DMS53 treated with DMSO at 0.1 percent for 48 hours (cell line): ENCODE measurements around the gene C2orf92.
"Not testable (repeated sequence)": the region's sequence is repeated elsewhere in the genome, so short reads cannot be mapped to it uniquely, and the experiment has no call there.

Experiments used
- DNase-seq: peaks from one replicate; lab custom pipeline; 2025; ENCODE audit not compliant: unreplicated experiment; lab: John Stamatoyannopoulos, UW

The C2orf92 gene

DNA sequence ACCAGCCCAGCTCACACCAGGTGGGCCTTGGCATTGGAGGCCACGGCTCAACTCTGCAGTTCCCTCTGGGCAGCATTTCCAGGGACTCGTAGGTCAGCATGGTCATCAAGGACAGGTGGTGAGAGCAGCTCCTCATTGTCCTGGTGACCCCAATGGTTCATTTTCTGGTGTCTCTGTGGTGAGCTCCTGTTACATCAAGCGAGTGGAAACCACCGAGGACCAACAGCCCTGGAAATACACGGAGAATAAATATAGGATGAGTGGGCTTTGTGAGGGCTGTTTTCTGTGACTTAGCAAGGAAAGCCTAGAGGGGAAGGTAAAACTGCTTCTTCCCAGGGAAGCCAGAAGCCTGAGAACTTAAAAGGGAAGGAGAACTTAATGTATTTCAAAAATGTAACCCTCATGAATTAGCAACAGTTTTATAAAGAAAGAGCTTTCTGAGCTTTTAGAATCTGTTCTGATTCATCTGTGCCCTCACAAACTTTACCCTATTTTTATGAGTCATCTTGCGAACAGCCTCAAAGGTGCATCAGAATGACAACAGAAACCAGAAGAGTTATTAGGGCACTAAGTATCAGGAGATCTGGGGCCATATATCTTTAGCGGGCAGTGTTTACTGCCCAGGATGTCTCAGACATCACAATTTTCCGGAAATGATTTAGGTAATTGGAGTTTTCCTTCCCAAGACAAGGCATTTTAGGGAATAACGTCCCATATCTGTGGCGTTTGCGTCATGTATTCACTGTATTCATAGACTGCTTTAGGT is 18.7 kb downstream of the C2orf92 start:
- no peak for DNase-seq

DNA sequence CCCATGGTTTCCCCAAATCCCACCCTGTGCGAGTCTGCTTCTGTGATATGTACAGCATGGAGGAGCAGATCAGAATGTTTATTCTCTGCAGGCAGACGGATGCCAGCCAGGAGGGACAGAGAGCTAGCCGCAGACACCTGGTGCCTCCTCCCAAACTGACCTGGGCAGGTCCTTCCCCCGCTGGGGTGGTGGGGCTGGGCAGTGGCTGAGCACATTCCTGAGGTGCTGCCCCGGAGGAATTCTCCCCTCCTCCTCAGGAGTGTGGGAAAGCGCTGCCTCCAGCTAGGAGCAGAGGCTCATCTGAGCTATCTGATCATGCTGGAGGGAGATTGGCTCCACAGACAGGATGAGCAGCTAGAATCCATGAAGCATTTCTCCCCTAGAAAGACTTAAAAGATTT is 21.7 kb downstream of the C2orf92 start:
- DNase-seq: no peak

DNA sequence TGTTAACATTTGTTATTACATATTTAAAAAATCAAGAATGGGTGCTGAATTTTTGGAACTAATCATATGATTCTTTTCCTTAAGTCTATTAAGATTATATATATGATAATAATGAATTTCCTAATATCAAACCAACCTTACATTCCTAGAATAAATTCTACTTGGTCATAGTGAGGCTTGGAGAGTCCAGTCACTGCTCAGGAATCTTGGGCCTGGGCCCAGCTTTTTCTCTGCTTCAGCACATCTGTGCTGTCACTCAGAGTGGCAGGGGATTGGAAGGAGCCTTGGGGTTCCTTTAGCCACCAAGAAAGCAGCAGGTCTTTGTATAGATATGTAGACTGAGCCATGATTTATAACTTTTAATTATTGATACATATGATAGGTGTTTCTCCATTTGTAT is 24.0 kb downstream of the C2orf92 start:
- DNase-seq: no peak

DNA sequence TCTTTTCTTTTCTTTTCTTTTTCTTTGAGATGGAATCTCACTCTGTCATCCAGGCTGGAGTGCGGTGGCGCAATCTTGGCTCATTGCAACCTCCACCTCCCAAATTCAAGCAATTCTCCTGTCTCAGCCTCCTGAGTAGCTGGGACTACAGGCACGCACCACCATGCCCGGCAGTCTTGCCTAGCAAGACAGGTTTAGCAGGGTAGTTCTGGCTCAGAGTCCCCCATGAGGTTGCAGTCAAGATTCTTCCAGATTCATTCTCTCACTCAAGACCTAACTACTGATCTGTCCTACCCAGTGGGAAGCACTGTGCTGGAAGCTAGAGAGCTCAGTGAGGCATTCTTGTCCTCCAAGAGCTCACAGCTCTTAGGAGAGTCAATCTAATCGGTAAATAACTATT is 26.2 kb downstream of the C2orf92 start:
- DNase-seq: no peak

DNA sequence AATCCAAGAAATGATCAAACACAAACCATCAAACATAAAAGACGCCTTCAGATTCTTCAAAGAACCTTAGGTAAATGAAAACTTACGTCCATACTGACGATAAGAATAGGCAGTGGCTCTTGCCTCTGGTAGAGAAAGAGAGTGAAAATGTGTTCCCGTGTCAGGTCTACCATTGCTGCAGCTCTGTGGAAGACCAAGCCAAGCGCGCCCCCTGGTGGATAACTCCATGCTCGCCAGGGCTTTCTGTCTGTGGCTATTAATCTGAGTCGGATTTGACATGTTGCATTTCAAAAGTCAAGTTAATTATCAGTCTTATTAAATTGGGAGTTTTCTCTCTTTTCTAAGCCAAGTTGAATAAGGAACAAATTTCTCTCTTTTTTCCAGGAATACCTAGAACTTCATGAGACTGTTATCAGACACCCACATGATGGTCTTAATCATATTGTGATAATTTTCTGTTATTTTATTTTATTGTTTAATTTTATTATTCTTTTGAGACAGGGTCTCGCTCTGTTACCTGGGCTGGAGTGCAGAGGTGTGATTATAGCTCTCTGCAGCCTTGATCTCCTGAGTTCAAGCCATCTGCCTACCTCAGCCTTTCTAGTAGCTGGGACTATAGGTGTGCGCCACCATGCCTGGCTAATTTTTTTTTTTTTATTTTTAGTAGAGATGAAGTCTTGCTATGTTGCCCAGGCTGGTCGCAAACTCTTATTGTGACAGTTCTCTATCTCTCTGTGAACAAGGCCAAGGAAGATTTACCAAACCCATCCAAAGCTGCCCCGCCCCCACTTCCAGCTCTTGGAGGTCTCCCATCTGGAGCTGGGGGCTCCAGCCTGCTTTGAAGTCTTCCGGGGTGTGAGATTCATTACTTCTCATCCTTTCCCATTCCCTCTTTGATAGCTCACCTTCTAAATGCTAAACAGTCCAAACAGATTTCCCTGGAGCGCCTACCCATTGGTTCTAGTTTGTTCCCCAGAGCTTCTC is 28.0 kb downstream of the C2orf92 start:
- DNase-seq: peak; percentile 94

DNA sequence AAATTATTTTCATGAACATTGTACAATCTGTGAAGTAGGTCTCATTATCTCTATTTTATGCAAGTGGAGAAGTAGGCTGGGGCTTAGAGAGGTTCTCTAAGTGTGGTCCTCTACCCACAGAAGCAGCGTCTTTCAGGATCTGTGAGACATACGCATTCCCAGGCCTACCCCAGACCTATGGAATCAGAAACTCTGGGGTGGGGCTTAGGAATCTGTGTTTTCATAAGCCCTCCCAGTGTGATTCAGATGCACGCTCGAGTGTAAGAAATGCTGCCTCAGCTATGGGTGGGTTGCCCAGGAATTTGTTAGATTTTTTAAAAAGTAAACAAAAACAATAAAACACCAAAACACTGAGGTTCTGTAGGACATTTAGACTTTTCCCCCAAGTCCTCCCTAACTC is 29.0 kb downstream of the C2orf92 start:
- DNase-seq: no peak

DNA sequence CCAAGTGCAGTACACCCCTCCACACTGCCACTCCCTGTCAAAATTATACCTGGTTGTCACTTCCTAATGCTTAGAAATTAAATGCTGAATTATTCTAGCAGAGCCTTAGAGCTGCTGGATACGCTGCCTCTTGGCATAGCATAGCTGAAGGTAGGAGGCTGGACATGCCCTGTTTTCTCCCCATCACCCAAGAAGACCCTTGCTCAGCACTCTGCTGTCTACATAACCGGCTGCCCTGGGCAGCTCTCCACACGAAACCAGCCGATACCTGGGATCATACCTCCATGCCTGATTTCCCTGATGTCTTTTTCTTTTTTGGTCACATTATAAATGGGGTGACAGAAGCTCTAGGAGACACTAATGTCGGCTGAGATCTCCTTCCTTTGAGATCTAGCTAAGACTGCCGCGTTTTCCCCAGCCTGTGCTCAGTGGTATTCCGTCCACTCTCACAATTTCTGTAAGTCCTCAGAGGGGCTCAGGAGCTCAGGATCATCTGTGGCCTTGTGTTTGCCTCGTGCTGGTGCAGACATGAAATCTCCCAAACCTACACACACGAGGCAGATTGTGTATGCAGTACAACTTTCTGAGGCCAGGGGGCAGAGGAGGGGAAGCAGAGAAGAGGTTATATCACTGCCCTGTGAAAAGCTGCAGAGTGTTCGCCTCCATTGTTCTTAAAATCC is 30.4 kb downstream of the C2orf92 start:
- peak; percentile 59 for DNase-seq

DNA sequence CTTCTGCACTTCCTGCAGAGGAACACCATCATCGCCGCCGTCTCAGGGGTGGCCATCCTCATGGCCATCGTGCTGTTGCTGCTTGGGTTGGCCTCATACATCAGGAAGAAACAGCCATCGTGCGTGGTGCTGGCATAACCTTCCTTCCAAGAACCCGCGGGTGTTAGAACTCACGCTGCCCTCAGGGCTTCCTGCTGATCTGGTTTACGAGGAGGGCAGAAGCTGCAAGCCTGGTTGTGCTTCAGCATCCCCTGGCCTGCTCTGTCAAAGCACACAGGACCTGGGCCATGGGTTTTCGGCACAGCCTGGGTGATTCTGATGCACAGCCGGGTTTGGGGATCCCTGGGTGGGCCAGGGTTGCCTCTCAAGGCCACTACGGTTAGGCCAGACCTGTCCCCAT is 31.7 kb downstream of the C2orf92 start:
- no peak for DNase-seq

DNA sequence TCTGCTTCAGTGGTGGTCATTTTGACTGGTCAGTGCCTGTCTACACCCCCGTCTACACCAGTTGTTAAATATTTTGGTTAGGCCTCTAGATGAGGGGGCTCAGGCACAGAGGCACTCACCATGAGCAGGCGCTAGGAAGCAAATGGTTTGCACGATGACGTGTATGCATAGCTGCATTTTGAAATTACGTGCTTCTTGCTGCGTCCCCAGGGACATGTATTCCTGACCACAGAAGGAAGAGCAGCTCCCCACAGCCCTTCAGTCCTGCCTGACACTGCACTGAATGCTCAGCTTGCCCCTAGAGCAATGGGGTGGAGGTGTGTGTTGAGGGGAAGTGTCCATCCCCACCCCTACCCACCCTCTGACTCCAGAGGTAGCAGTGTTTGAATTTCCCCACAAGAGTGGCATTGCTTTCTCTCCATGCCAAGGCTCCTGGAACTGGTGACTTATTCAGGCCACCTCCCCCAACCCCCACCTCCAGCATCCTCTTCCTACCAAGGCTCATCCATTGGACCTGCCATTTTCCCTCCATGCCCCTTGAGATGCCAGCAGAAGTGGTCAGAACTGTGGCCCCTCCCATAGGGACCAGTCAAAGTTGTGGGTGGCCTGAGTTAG is 32.4 kb downstream of the C2orf92 start:
- DNase-seq: no peak

DNA sequence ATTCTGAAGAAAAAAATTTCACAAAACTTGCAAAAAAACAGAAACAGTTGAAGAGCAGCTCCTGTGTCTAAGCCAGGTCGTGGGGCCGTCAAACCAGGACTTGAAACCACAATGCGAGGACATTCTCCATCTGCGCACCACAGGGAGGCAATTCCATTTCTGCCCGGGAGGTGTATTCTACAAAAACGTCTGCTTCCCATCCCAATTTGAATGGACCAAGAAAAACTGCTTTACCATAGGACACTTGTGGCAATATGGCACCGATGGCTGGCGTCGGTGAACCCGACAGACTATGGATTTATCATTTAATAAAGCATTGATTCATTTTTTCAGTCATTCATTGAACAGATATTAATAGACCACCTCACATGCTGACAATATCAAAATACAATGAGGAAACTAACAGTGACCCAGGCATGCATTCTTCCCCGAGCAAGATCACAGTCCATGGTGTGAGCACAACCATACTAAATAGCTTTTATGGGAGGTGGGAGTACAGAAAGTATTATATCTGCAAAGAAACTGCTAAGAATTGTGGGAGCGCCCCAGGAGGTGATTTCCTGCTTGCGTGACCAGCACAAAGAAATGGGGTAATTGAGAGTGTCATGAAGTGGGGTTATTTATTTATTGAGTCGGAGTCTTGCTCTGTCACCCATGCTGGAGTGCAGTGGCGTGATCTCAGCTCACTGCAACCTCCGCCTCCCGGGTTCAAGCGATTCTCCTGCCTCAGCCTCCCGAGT is 33.4 kb downstream of the C2orf92 start:
- DNase-seq: no peak

DNA sequence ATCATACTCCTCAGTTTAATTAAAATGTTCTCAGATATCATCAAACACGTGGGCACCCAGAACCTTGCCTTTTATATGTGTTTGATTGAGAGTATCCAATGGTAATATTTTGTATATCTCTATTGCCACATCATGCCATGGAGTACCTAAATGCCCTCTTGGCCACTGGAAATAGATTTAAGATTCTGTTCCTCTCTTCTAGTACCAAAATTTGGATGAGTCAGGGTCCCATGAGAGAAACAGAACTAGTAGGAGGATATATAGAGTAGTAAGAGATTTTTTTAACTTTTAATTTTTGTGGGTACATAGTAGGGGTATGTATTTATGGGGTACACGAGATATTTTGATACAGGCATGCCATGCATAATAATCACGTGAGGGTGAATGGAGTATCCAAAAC is 34.2 kb downstream of the C2orf92 start:
- DNase-seq: no peak

DNA sequence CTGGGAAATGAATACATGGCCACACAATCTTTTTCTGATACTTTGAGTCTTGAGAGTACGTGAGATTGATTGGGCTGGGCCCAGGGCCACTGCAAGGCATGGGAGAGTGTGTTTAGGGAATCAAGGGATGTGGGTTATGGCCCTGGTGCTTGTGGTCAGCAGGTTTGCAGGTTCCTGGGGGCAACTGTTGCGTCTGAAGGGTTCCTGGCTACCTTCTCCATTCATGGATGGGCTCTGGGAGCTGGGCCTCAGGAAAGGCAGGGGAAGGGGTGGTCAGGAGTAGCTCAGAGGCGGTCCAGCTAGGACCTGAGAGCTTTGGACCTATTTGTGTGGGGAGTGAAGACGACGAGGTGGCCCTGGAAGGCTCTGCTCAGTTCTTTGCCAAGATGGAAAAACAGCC is 35.5 kb downstream of the C2orf92 start:
- DNase-seq: no peak

DNA sequence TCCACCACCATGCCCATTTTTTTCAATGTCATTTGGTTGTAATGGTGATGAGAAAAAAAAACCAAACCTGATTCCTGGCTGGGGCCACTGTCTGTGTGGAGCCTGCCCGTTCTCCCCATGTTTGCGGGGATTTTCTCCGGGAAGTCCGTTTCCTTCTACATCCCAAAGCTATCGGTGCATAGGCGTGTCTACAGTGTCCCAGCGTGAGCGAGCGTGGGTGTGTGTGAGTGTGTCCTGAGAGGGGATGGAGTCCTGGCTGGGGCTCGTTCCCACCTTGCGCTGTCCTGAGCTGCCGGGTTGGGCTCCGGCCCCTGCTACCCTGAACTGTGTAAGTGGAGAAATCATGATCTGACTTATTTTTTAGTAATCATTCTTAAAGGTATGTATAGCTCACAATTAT is 36.6 kb downstream of the C2orf92 start:
- no peak for DNase-seq

DNA sequence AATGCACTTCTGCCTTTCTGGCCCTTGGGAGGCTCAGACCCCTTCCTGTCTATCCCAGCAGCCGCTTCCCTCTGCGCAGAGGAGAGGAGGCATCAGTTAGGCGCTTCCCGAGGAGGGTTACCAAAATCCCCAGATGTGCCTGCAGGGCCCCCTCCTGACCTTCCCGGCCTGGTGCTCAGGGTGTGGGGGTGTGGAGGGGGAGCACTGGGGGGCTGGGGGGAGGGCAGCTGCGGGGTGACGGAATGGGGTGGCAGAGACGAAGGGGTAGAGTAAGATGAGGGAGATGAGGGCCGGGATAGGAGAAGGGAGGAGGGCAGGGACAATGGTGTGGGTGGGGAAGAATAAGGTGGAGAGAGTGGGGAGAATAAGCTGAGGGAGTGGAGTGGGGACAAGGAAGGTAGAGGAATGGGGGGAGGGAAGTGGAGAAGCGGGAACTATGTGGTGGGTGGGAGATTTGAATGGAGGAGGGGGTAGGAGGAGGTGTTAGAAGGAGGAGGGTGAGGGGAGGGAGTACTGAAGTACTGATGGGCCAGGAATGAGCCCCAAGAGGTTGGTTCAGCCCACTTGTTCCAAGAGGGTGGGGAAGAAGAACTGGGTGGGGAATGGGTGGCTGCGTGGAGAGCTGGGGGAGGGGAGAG is 37.3 kb downstream of the C2orf92 start:
- DNase-seq: no peak

DNA sequence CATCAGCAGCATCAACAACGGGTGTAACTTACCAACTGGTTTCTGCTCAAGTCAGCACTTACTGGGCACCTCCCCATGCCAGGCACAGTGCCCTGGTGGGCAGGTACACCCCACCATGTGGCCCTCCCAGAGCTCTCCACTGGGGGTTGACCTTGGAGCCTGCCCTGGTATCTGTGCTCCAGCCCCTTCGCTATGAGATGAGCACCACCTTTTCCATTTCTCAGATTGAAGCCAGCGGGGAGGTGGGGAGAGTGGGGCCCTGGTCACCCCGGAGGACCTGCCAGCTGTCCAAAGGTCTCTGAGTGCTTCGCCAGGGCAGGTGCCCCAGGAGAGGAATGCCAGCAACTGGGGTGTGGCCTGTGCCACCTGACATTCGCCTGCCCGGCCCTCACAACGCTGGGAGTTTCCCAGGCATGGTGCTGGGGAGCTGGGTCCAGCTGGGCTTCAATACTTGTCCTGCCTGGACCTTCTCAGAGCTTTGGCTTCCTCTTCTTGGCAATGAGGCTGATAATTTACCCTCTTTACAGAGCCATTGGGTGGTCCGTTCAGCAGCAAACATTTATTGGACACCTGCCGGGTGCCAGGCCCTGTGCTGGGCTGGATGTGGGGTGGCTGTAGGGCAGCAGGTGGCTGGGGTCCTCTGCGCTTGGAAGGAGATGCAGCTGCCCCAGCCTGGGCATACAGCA is 38.0 kb downstream of the C2orf92 start:
- no peak for DNase-seq

DNA sequence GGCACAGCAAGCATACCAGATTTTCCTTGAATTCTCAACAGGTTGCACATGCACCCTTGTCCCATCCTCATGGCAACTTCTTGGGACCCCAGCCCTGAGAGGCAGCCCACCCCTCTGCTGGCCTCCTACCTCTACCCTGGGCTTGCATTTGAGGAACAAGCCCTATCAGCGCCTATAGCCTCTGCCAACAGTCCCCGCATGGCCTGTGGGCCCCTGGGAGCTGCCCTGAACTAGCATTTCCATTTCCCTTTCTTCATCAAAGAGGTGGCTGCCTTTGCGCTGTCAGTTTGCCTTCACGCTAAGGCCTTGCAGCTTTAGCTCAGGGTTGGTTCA is 38.5 kb downstream of the C2orf92 start:
- no peak for DNase-seq

DNA sequence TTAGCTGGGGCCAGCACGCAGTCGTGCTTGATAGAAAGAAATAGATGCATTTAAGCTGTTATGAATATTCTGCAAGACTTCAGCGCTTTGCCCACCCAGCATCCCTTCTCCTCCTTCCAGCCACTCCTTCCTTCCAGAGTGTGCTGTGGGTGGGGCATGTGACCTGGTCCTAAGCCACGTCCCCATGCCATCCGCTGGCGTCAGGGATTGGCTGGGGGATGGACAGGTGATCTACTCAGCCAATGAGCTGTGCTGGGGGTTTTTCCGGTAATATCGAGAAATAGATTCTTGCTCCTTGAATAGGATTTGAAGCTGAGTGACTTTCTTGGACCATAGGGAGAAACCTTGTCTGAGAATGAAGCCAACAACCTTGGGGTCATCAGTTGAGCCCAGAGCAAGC is 39.1 kb downstream of the C2orf92 start:
- DNase-seq: no peak

DNA sequence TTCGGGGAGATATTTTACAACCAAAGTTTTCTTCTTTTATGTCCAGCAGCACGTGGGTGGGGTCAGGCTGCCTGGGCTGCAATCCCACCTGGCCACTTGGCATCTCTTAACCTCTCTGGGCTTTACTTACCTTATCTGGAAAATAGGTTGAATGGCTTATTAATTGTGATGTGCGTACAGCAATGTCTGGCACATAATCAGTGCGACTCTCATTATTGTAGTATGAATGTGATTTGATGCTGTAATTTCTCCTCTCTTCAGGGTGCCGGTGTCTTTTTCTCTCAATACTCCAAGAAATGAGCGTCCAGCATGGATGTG is 41.8 kb downstream of the C2orf92 start:
- no peak for DNase-seq

DNA sequence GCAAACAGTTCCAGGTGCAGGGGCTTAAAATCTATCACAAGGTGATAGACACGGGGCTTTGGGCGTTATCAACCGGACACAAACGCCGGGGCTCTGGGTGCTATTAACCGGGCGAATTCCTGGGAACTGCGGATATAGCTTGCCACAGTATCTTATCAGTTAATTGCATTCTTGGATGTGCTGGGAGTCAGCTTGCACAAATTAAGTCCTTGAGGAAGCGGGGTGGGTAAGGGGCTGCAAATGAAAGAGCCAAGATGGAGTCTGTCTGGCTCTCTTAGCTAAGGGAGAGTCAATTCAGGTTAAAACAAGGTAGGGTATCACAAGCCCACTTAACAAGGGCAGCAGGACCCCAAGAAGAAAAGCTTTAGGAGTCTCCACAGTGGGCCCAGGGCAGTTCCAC is 42.7 kb downstream of the C2orf92 start:
- DNase-seq: not testable (repeated sequence)
